WERI-Rb-1 (cell line): ENCODE measurements around the gene KCNJ5.

Source experiments
- DNase-seq: peaks from one replicate; pipeline ENCODE4 v3.0.0-alpha.2; 2020
- H3K27ac ChIP-seq: fragments of 250-450 bp; sonication (Bioruptor Pico); 2 replicates; pipeline ENCODE4 v1.5.1; 2020; ENCODE audit warnings: mild to moderate bottlenecking, moderate library complexity
- H3K27me3 ChIP-seq: fragments of 250-450 bp; sonication (Bioruptor Pico); 2 replicates; pipeline ENCODE4 v1.5.1; 2021; ENCODE audit warnings: mild to moderate bottlenecking, low read depth, moderate library complexity; ENCODE audit not compliant: insufficient read depth, severe bottlenecking
- H3K36me3 ChIP-seq: fragments of 250-450 bp; sonication (Bioruptor Pico); 2 replicates; pipeline ENCODE4 v1.5.1; 2020; ENCODE audit warnings: mild to moderate bottlenecking, moderate library complexity
- H3K4me3 ChIP-seq: 2 replicates; pipeline ENCODE4 v1.5.1; 2011; ENCODE audit warnings: low read depth, mild to moderate bottlenecking, control low read depth, low read length
- H3K9me3 ChIP-seq: fragments of 250-450 bp; sonication (Bioruptor Pico); 2 replicates; pipeline ENCODE4 v1.5.1; 2021; ENCODE audit warnings: mild to moderate bottlenecking, moderate library complexity; ENCODE audit not compliant: severe bottlenecking
- TF ChIP-seq, protein P1 (sequence below): IDR thresholded peaks from 2 replicates; pipeline ENCODE4 v1.5.1; 2011; ENCODE audit warnings: low read depth, mild to moderate bottlenecking, control low read depth, inconsistent platforms, low read length

Gene KCNJ5

DNA sequence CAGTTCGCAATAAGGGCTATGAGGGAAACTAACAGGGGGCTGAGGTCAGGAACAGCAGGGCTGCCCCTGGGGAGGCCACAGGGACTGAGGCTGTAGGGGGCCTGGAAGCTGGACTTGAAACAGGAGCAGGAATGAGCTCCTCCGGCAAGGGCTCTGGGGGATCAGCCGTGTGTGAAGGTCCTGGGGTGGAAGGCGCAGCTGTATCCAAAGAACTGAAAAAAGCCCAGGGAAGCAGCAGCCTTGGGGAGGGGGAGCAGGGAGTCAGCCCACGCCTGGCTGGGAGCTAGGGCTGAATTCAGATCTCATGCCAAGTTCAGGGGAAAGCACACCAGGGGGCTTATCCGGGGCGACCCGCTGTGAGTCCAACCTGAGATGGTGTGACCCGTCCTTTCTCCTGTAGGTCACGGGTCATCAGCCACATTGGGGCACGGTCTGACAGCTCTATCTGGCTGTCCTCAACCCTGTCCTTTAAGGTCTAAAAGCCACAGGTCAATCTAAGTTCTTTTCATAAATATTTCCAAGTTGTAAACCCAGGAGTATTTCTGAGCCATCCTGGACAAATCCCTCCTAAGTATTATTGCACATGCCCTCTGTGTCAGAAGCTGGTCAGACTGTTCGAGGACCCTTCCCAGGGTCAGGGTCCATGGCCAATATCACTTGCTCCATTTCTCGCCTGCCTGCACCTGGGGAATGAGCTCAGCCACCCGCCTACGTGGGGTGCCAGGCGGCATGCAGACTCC lies 33.5 kb downstream of the KCNJ5 start:
- Histone ChIP-seq H3K36me3 (no peaks in the 10 kb centered on the region), H3K27me3 (no peaks in the 10 kb centered on the region), H3K4me3 (no peak overlapping the region), H3K9me3 (no peaks in the 10 kb centered on the region), H3K27ac (no peak overlapping the region)
- no peak for DNase-seq
- TF ChIP-seq, protein P1, sequence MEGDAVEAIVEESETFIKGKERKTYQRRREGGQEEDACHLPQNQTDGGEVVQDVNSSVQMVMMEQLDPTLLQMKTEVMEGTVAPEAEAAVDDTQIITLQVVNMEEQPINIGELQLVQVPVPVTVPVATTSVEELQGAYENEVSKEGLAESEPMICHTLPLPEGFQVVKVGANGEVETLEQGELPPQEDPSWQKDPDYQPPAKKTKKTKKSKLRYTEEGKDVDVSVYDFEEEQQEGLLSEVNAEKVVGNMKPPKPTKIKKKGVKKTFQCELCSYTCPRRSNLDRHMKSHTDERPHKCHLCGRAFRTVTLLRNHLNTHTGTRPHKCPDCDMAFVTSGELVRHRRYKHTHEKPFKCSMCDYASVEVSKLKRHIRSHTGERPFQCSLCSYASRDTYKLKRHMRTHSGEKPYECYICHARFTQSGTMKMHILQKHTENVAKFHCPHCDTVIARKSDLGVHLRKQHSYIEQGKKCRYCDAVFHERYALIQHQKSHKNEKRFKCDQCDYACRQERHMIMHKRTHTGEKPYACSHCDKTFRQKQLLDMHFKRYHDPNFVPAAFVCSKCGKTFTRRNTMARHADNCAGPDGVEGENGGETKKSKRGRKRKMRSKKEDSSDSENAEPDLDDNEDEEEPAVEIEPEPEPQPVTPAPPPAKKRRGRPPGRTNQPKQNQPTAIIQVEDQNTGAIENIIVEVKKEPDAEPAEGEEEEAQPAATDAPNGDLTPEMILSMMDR = no peak

DNA sequence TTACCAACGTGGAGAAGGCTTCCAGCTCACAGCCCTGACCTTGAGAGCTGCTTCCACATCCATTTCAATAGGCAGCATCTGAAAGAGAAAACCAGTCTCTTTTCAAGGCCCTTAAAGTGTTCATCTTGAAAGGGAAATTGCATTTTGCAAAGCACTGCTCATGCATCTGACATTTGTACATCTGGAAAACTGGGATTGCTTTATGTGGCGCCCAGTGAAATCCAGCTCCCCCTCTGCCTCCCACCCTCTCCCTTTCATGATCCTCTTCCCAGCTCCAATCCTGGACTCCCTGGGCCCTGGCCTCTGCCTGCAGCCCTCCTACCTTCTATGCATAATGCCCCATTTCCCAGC lies 34.1 kb downstream of the KCNJ5 start:
- Histone ChIP-seq H3K27ac (no peak overlapping the region), H3K4me3 (no peak overlapping the region), H3K27me3 (no peaks in the 10 kb centered on the region), H3K9me3 (no peaks in the 10 kb centered on the region), H3K36me3 (no peaks in the 10 kb centered on the region)
- TF ChIP-seq, protein P1 = no peak
- no peak for DNase-seq

DNA sequence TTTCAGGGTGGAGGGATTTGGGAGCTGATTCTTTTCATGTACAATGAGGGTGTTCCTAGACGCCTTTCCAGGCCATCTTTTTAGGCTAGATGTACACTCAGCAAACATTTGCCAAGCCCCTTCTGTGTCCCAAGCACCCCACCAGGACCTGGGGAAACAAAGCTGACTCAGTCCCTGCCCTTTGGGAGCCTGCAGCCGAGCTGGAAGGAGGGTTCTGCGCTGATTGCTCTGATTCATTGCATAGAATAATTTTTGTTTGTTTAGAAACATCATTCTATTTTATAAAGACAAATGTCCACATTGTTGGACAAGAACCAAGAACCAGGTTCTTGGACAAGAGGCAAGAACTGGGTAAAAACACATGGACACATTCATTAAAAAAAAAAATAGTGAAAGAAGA lies 34.8 kb downstream of the KCNJ5 start:
- no peak for DNase-seq
- Histone ChIP-seq H3K27me3 (no peaks in the 10 kb centered on the region), H3K27ac (no peak overlapping the region), H3K4me3 (no peak overlapping the region), H3K36me3 (no peaks in the 10 kb centered on the region), H3K9me3 (no peaks in the 10 kb centered on the region)
- TF ChIP-seq, protein P1 = no peak

DNA sequence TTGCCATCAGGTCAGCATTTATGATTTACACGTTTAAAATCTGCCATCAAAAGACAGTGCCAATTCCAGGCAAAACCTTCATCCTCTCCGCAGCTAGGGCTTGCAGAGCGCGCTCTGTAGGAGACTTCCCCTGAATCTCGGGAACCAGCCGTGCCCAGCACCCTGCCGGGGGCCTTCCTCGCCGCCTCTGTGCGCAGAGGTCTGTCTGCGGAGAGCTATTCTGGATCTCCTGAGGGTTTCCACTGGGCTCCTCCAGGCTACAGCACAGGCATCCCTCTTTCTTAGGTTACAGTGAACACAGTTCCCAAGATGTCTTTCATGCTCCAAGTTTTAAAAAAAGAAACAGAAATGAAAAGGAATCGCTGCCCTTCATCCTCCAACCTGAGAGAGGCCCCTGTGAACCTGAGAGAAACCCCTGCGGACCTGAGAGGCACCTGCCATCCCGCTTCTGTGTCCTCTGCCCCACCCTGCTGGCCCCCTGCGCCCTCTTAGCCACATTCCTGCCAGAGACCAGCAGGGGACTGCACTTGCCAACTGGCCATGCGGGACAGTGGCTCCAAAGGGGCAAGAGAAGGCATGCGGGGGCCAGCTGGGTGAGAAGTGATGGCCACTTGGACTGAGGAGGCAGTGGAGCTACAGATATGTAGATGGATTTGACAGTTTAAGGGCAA lies 35.4 kb downstream of the KCNJ5 start:
- TF ChIP-seq, protein P1 = no peak
- DNase-seq = no peak
- H3K9me3 ChIP-seq = no peaks in the 10 kb centered on the region
- no peaks in the 10 kb centered on the region for H3K36me3 ChIP-seq
- H3K27me3 ChIP-seq = no peaks in the 10 kb centered on the region
- no peak overlapping the region for H3K4me3 ChIP-seq
- H3K27ac ChIP-seq = no peak overlapping the region

DNA sequence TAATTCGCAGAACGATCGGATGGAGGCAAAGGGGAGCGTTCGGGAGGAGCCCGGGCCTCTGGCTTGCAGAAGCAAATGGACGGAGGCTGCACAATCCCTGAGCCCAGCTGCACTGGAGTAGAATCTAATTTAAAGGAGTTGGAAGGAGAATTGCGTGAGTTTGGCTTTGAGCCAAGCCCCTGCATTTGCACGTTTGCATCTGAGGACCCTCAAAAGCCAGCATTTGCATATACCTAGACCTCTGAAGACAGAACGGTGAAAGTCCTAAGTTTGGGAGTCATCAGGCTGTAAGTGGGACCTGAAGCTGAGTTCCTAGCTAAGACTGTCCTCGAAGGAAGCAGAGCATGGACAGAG lies 35.9 kb downstream of the KCNJ5 start:
- Histone ChIP-seq H3K27ac (no peak overlapping the region), H3K36me3 (no peaks in the 10 kb centered on the region), H3K27me3 (no peaks in the 10 kb centered on the region), H3K9me3 (no peaks in the 10 kb centered on the region), H3K4me3 (no peak overlapping the region)
- TF ChIP-seq, protein P1 = no peak
- DNase-seq = no peak
